ENCODE measurements around the gene DLG2.
"Not testable (repeated sequence)": the region's sequence is repeated elsewhere in the genome, so short reads cannot be mapped to it uniquely, and the experiment has no call there.

DLG2 gene

DNA sequence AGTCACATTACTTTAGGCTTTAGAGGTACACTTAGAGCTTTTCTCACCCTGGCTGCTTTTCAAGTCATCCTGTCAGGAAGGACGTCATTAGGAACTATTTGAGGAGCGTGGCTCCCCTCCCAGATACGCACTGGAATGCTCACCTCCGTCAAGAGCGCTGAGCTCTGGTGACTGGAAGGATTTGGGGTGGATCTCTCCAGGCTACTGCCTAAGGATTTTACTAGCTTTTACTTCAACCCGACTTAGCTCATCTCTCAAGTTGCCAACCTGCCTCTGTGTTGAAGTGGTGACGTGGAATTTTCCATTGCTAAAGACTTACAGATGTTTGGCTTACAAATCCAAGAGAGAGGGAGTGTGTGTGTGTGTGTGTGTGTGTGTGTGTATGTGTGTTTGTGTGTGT lies 1985.6 kb downstream of the DLG2 start:
- no peak for DNase-seq

GRCh38 chr11:83639995-83640758 lies 1987.0 kb downstream of the DLG2 start:
- no peak for DNase-seq

GRCh38 chr11:83635166-83635565 lies 1992.0 kb downstream of the DLG2 start:
- no peak for DNase-seq

DNA sequence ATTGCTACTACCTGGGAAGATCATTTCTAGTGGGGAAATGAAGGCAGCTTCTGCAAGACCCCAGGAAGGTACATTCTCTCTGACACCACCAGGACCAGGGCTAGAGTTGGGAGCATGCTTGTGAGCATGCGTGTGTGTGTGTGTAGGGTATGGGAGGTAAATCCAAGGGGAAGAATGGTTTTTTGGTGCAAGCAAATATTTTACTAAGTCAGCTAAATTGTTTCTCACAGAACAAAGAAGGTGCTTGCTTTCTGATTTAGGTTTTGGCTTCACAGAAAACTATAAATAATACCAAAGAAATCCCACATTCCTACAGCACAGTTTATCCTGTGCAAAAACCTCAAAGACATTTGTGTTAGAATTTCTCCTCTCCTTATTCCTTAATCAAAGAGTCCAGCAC lies 1996.9 kb downstream of the DLG2 start:
- DNase-seq, result no peak

- DNase-seq, result no peak
Observed at GRCh38 chr11:83629775-83630174, 1997.4 kb downstream of the DLG2 start.

GRCh38 chr11:83628622-83629355 lies 1998.4 kb downstream of the DLG2 start:
- DNase-seq, result no peak

GRCh38 chr11:83625336-83625735 lies 2001.8 kb downstream of the DLG2 start:
- DNase-seq, result no peak

DNA sequence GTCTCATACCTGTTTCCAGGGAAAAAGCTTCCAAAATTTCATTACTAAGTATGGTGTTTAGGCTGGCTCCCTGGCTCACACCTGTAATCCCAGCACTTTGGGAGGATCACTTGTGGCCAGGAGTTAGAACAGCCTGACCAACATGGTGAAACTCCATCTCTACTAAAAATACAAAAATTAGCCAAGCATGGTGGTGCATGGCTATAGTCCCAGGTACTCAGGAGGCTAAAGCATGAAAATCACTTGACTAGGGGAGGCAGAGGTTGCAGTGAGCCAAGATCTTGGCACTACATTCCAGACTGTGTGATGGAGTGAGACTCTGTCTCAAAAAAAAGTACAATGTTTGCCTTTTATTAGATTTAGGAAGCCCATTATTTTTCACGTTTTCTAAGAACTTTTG lies 2009.5 kb downstream of the DLG2 start:
- DNase-seq, result no peak

- DNase-seq, result no peak
Observed at GRCh38 chr11:83613767-83614121, 2013.4 kb downstream of the DLG2 start.

- DNase-seq, result no peak
Observed at GRCh38 chr11:83612891-83613766, 2014.0 kb downstream of the DLG2 start.

- DNase-seq, result no peak
Observed at GRCh38 chr11:83611600-83611999, 2015.5 kb downstream of the DLG2 start.

DNA sequence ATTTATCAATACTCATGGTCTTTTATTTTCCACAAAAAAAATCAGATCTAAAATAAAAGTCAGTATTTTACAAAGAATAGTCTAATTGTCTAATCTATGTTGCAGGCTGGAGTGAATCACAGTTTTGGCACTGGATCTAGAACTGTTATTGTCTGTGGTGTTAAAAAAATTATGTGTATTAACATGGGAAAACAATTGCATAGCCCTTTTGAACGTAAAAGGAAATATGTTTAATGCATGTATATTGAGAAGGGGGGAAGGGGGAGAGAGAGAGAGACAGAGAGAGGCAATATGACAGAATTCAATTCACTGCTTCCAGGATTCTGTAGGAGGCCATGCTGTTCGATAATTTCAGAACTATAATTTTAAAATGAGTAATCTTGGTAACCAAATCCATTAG lies 2016.1 kb downstream of the DLG2 start:
- DNase-seq, result no peak

DNA sequence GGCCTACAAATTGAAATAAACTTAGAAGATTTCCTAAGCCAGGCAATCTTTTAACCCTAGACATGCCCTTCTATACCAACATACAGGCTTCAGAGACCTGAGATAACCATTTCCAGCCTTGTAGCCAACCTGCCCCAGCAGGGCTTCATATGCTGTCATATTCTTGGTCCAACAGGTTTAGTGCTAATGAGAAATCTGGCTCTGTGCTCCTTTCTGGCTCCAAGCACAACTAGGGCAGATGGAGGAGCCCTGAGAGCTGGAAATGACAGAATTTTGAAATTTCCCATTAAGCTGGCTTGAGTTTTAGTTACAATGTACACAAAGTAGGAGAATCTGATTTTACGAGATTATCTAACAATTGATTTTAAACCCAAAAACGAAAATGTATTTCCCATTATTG lies 2018.0 kb downstream of the DLG2 start:
- no peak for DNase-seq

DNA sequence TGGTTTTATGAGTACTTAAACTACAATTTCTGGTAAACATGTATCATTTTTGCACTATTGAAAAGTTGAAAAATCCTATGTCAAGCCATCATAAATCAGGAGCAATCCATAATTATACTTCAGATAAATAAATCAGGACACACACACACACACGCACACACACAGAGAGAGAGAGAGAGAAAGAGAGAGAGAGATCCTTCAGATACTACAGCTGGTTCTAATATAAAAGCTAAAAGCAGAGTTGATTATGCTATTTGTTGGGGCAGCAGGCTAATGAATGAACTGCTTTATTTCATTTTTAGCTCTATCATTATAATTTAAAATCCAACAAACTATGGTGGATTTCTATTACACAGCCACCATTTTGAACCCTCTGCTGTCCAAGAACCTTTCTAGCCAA lies 2018.6 kb downstream of the DLG2 start:
- DNase-seq, result no peak

DNA sequence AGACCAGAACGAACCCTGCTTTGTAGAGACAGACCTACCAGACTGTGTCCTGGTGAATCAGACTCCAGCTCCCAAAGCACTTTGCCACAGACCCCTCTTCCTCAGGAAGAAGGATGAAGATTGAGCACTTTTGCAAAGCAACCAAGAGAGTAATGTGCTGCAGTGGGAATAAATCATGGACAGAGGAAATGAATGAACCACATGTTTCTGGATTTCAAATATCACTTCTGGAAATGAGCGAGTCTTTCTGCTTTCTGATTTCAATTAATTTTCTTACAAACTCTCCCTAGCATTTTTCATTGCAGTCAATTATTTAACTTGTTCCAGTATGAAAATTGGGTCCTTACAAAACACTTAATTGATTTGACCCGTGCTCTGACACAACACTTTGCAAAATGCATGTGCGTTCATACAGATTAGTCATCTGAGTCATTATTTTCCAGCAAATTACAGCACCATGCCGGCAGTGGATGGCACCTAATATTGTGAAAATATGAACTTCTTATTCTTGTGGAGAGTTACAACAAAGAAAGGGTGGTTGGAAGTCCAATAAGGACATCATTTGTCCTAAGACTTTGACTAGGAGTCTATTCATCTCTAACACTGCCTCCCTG lies 2025.1 kb downstream of the DLG2 start:
- DNase-seq, result no peak

- no peak for DNase-seq
Observed at GRCh38 chr11:83601201-83601913, 2025.8 kb downstream of the DLG2 start.

DNA sequence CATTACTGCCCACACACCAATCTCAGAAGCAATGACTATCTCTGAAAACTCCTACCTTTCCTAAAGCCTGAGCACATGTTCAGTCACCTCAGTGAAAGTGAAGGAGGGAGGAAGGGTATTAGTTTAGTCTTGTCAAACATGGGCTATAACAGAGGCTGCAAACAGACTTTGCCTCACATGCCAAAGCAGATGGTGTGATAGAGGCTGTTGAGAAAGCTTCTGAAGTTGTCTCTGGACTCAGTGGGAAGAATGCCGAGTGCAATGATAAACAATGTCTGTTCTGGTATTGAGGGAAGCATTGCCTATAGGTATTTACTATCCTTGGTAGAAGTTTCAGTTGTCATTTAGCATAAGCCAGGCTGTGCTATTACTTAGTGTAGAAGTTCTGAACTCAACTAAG lies 2026.5 kb downstream of the DLG2 start:
- no peak for DNase-seq

DNA sequence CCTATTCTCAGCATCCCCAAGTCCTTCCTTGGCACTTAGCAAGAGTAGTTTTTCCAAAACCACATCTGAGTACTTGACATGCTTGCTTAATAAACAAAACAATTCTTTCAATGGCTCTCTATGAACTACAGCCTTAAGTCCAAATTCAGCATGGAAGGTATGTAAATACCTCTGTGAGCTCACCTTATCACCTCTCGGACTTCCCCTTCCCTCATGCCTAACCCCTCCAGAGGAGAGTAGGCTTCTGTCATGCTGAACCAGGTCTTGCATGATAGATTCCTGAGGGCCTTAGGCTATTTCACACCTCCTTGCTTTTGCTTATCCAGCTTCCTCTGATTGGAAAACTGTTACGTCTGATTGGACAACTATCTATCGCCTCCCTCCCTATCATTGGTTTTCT lies 2028.1 kb downstream of the DLG2 start:
- DNase-seq, result no peak

DNA sequence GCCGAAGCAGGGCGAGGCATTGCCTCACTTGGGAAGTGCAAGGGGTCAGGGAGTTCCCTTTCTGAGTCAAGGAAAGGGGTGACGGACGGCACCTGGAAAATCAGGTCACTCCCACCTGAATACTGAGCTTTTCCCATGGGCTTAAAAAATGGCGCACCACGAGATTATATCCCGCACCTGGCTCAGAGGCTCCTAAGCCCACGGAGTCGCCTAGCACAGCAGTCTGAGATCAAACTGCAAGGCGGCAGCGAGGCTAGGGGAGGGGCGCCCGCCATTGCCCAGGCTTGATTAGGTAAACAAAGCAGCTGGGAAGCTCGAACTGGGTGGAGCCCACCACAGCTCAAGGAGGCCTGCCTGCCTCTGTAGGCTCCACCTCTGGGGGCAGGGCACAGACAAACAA lies 2039.3 kb downstream of the DLG2 start:
- DNase-seq, result not testable (repeated sequence)

DNA sequence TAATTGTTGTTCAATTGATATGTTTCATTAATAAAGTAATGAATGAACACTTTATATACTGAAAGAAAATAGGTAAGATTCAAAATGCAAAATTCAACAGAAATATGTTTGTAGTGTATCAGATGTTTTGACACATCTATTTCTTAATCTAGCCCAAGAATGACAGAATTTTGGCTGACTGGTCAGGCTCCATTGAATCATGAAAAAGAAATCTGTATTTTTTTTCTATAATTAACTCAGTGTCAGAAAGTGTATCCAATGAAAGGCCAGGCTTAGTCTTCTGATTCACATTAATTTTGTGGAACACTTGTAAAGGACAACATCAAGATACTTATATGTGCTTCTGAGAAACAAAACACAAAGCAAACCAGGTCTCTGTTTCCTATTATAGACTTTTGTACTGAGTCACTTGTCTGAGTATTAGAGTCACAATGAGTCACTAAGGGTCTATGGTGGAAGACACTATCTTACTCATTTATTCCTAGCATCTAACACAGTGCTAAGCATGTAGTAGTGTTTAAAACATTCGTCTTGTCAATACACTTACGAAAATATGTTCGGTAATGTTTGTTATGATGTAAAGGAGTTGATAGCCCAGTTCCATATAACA lies 2043.3 kb downstream of the DLG2 start:
- DNase-seq, result no peak

GRCh38 chr11:83574519-83574918 lies 2052.6 kb downstream of the DLG2 start:
- DNase-seq, result no peak

All from CD4-positive, alpha-beta T cell treated with Interleukin-21 for 1 hour (primary cell).